MCF 10A (cell line): ENCODE data around the gene DSC1. TPM values are rescaled to one million over a fixed set of nuclear protein-coding genes. Genes with fewer than 3 reads are reported as not detected.

ENCODE experiments used
- BruUV-seq: library from RNA; stranded (reverse); fragments of 400-500 nt; replicated peaks from 2 replicates; lab custom pipeline; 2021; lab: Mats Ljungman, UMichigan
- CTCF ChIA-PET: fragments of 300-600 bp; sonication (Branson Sonifier 250); formaldehyde crosslinking; extraction: SDS; loops from one replicate; lab custom pipeline; 2021; ENCODE audit warnings: antibody characterized with exemption, inconsistent platforms; lab: Yijun Ruan, JAX
- POLR2A ChIA-PET: fragments of 300-600, 350-650 bp; sonication (Branson Sonifier 250); formaldehyde crosslinking; extraction: SDS; loops from one replicate; lab custom pipeline; 2020; ENCODE audit warnings: antibody characterized with exemption, inconsistent platforms; lab: Yijun Ruan, JAX
- DNase-seq: peaks from one replicate; pipeline ENCODE4 v3.0.0-alpha.2; 2018; ENCODE audit not compliant: unreplicated experiment
- H3K27ac Mint-ChIP-seq: one replicate; pipeline ENCODE4 v1.8.0; 2022; ENCODE audit warnings: mild to moderate bottlenecking, low read depth, mixed read lengths; ENCODE audit not compliant: unreplicated experiment
- H3K27me3 Mint-ChIP-seq: one replicate; pipeline ENCODE4 v1.8.0; 2022; ENCODE audit warnings: mixed read lengths; ENCODE audit not compliant: insufficient read depth, unreplicated experiment
- H3K36me3 Mint-ChIP-seq: one replicate; pipeline ENCODE4 v1.8.0; 2022; ENCODE audit warnings: mild to moderate bottlenecking, moderate library complexity, mixed read lengths; ENCODE audit not compliant: insufficient read depth, unreplicated experiment
- H3K4me1 Mint-ChIP-seq: one replicate; pipeline ENCODE4 v1.8.0; 2022; ENCODE audit warnings: mixed read lengths; ENCODE audit not compliant: insufficient read depth, unreplicated experiment
- H3K4me3 Mint-ChIP-seq: one replicate; pipeline ENCODE4 v1.8.0; 2022; ENCODE audit warnings: mild to moderate bottlenecking, moderate library complexity, mixed read lengths; ENCODE audit not compliant: unreplicated experiment
- H3K9me3 Mint-ChIP-seq: one replicate; pipeline ENCODE4 v1.8.0; 2022; ENCODE audit warnings: mixed read lengths; ENCODE audit not compliant: unreplicated experiment
- CTCF ChIP-seq: fragments of 200-600 bp; IDR thresholded peaks from one replicate; pipeline ENCODE4 v1.8.0; 2022; ENCODE audit warnings: antibody characterized with exemption, mild to moderate bottlenecking; ENCODE audit not compliant: unreplicated experiment
- intact Hi-C: fragments of 100-400 bp; cut with micrococcal nuclease; formaldehyde crosslinking; loops from 2 replicates; pipeline ENCODE4 v1.14.1; 2022
- total RNA-seq: library from RNA; stranded (reverse); gene quantifications from 2 replicates; pipeline ENCODE4 v1.2.3, GENCODE V29; 2022

DSC1 gene
- total RNA-seq, 1 experiment from 2014 or later = not detected

GRCh38 chr18:31091350-31091749 is 71.3 kb downstream of the DSC1 start:
- Mint-ChIP-seq H3K27ac (no peak overlapping the region), H3K9me3 (no peaks in the 10 kb centered on the region), H3K27me3 (no peaks in the 10 kb centered on the region), H3K4me1 (no peaks in the 10 kb centered on the region), H3K4me3 (no peak overlapping the region), H3K36me3 (peaks cover 26% of the 10 kb centered on the region)
- POLR2A ChIA-PET = no interaction called here
- BruUV-seq = no TSS peak
- CTCF ChIA-PET = interaction anchor here (0.6 kb wide), 1 partner anchor 1225 kb away, joined by 3 read pairs; no protein-coding TSS in a partner anchor
- intact Hi-C loops = no loop called here
- TF ChIP-seq CTCF = no peak
- DNase-seq = no peak

- no peaks in the 10 kb centered on the region for H3K27me3 Mint-ChIP-seq
- H3K36me3 Mint-ChIP-seq = peaks cover 27% of the 10 kb centered on the region
- no peak for DNase-seq
- no TSS peak for BruUV-seq
- POLR2A ChIA-PET = interaction anchor here (1.0 to 1.1 kb wide), 2 partner anchors 12 to 14 kb away, joined by 3 read pairs; no protein-coding TSS in a partner anchor
- H3K9me3 Mint-ChIP-seq = no peaks in the 10 kb centered on the region
- H3K4me1 Mint-ChIP-seq = no peaks in the 10 kb centered on the region
- no peak for TF ChIP-seq CTCF
- CTCF ChIA-PET = no interaction called here
- intact Hi-C loops = no loop called here
- H3K27ac Mint-ChIP-seq = no peak overlapping the region
- H3K4me3 Mint-ChIP-seq = no peak overlapping the region
These were observed 74.1 kb downstream of the DSC1 start for GRCh38 chr18:31088532-31088931.

- Mint-ChIP-seq H3K36me3 (peaks cover 19% of the 10 kb centered on the region), H3K27me3 (no peaks in the 10 kb centered on the region), H3K9me3 (no peaks in the 10 kb centered on the region), H3K4me1 (no peaks in the 10 kb centered on the region), H3K4me3 (no peak overlapping the region), H3K27ac (no peak overlapping the region)
- BruUV-seq = no TSS peak
- TF ChIP-seq CTCF = no peak
- ChIA-PET CTCF (no interaction called here), POLR2A (interaction anchor here (1.0 to 1.5 kb wide), 3 partner anchors 20 to 39 kb away, joined by 4 to 8 read pairs (median 5); partner anchors contain the start of gene DSC2)
- DNase-seq = no peak
- intact Hi-C loops = no loop called here
These were observed 82.7 kb downstream of the DSC1 start for GRCh38 chr18:31079973-31080372.

Other genes starting within 250 kb of the DSC1 start
- gene DSC3, start 120.1 kb downstream of the DSC1 start, total RNA-seq = 56.2 and 60.8 TPM in 2 replicates
- 11.3 and 17.6 TPM in 2 replicates for gene DSC2, start 60.4 kb downstream of the DSC1 start, total RNA-seq
- gene DSG1, start 155.3 kb upstream of the DSC1 start, total RNA-seq = not detected in 2 replicates
- not detected in 2 replicates for gene DSG4, start 213.9 kb upstream of the DSC1 start, total RNA-seq